Measurements from ENCODE around the gene MCCC1. TPM values are rescaled to one million over a fixed set of nuclear protein-coding genes. Genes with fewer than 3 reads are reported as not detected.

Gene MCCC1
- total RNA-seq, 1 donor from 2014 or later, result 37.9 TPM

DNA sequence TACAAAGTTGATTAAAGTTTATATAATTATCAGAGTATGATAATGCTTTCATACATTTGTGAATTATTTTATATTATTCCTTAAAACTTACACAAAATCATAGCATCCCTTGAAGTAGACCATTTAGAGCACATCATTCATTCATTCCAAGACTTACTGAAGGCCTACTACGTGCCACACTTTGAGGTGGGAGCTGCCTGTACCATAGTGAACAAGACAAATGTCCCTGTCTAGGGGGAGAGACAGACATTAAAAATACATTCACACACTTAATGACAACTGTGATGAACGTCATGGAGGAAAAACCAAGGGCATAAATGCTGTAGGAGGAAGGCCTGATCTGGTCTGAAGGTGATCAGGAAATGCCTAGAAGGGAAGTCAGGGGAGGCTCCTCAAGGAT is 12.1 kb downstream of the MCCC1 start:
- no peaks in the 10 kb centered on the region for H3K4me1 Mint-ChIP-seq (ENCODE audit: unreplicated experiment)
- DNase-seq (ENCODE audit: extremely low spot score, unreplicated experiment), result no peak
- peaks cover 52% of the 10 kb centered on the region for H3K36me3 Mint-ChIP-seq (ENCODE audit: unreplicated experiment)
- no peak overlapping the region for H3K27ac Mint-ChIP-seq (ENCODE audit: unreplicated experiment)
- TF ChIP-seq CTCF (IDR thresholded peaks at IDR 0.05), result no peak
- no peaks in the 10 kb centered on the region for H3K27me3 Mint-ChIP-seq (ENCODE audit: unreplicated experiment)
- no peak overlapping the region for H3K4me3 Mint-ChIP-seq (ENCODE audit: unreplicated experiment)
- H3K9me3 Mint-ChIP-seq (ENCODE audit: unreplicated experiment), result no peaks in the 10 kb centered on the region

DNA sequence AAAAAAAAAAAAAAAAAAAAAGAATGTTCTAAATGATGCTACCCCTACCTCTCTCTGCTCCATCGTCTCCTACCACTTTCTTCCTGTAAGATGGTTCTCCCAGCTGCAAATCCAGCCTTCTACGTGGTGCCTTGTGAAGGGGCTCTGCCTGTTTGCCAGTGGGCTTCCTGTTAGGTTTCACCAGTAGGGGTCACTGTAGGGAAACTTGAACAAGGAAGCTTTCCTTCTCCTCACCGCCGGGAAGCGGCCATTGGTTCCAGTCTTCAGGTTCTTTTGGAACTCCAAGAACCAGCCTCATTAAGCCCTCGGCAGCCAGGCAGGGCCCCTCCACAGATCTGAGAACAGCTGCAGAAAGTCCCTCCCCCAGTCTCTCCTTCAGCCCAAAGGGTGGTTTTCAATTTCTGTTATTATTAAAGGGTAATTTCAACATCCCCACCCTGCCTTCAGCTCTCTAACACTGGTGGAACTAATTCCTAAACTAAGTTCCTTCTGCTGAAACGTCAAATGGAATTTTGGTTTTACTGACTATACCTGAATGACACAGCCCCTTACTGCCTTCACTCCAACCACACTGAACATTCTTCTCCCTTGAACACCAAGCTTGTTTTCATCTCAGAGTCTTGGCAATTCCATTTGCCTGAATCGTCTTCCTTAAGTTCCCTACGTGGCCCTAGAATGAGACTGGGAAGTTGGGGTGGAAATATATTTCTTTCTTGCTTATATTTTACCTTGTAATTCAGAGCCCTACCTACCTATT is 13.5 kb downstream of the MCCC1 start:
- Mint-ChIP-seq H3K9me3 (ENCODE audit: unreplicated experiment) (no peaks in the 10 kb centered on the region), H3K4me1 (ENCODE audit: unreplicated experiment) (no peaks in the 10 kb centered on the region), H3K36me3 (ENCODE audit: unreplicated experiment) (peaks cover 50% of the 10 kb centered on the region), H3K27me3 (ENCODE audit: unreplicated experiment) (no peaks in the 10 kb centered on the region), H3K27ac (ENCODE audit: unreplicated experiment) (no peak overlapping the region), H3K4me3 (ENCODE audit: unreplicated experiment) (no peak overlapping the region)
- DNase-seq (ENCODE audit: extremely low spot score, unreplicated experiment), result no peak
- peak; percentile 46 for TF ChIP-seq CTCF (IDR thresholded peaks at IDR 0.05)

- Mint-ChIP-seq H3K36me3 (ENCODE audit: unreplicated experiment) (peaks cover 62% of the 10 kb centered on the region), H3K4me3 (ENCODE audit: unreplicated experiment) (no peak overlapping the region), H3K27me3 (ENCODE audit: unreplicated experiment) (no peaks in the 10 kb centered on the region), H3K9me3 (ENCODE audit: unreplicated experiment) (peaks cover 15% of the 10 kb centered on the region), H3K4me1 (ENCODE audit: unreplicated experiment) (no peaks in the 10 kb centered on the region), H3K27ac (ENCODE audit: unreplicated experiment) (no peak overlapping the region)
- no peak for TF ChIP-seq CTCF (IDR thresholded peaks at IDR 0.05)
- DNase-seq (ENCODE audit: extremely low spot score, unreplicated experiment), result no peak
Measured at GRCh38 chr3:183082355-183082915, 16.9 kb downstream of the MCCC1 start.

DNA sequence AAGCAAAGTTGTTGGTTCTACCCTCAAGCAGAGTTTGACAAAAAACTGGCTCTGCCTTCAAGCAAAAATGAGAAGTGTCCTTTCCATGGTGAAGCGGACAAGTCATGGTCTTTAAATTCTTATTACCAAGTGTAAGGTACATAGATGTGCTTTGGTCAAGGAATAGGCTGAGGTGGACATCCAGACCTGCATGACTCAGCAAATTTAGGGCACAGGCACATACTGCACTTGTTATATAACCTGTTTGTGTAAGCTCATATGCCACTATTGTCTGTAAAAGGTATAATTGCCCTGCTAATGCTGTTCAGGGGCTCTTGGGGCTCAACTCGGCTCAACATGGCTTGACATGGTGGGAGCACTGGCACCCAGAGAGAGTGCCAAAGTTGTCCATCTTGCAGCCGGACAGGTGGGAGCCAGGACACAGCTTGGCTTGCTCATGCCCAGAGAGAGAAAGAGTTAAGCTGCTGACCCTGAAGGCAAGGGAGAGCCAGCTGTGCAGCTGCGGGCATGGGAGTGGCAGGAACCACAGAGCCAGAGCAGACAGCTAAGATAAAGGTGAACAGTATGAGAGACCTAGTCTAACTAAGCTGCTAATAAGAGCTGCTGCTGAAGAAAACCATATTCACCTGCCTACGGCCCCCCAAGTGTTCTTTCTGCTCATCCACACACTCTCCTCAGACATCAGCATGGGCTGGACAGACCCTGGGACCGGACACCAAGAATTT is 17.7 kb downstream of the MCCC1 start:
- H3K4me3 Mint-ChIP-seq (ENCODE audit: unreplicated experiment), result no peak overlapping the region
- H3K27me3 Mint-ChIP-seq (ENCODE audit: unreplicated experiment), result no peaks in the 10 kb centered on the region
- no peak for TF ChIP-seq CTCF (IDR thresholded peaks at IDR 0.05)
- H3K36me3 Mint-ChIP-seq (ENCODE audit: unreplicated experiment), result peaks cover 66% of the 10 kb centered on the region
- no peaks in the 10 kb centered on the region for H3K4me1 Mint-ChIP-seq (ENCODE audit: unreplicated experiment)
- H3K9me3 Mint-ChIP-seq (ENCODE audit: unreplicated experiment), result peaks cover 22% of the 10 kb centered on the region
- peak overlapping the region; percentile 10 for H3K27ac Mint-ChIP-seq (ENCODE audit: unreplicated experiment)
- DNase-seq (ENCODE audit: extremely low spot score, unreplicated experiment), result no peak

GRCh38 chr3:183080628-183081027 is 18.7 kb downstream of the MCCC1 start:
- H3K4me1 Mint-ChIP-seq (ENCODE audit: unreplicated experiment), result no peaks in the 10 kb centered on the region
- peaks cover 24% of the 10 kb centered on the region for H3K9me3 Mint-ChIP-seq (ENCODE audit: unreplicated experiment)
- peaks cover 61% of the 10 kb centered on the region for H3K36me3 Mint-ChIP-seq (ENCODE audit: unreplicated experiment)
- no peak for DNase-seq (ENCODE audit: extremely low spot score, unreplicated experiment)
- no peak overlapping the region for H3K27ac Mint-ChIP-seq (ENCODE audit: unreplicated experiment)
- no peak for TF ChIP-seq CTCF (IDR thresholded peaks at IDR 0.05)
- no peaks in the 10 kb centered on the region for H3K27me3 Mint-ChIP-seq (ENCODE audit: unreplicated experiment)
- no peak overlapping the region for H3K4me3 Mint-ChIP-seq (ENCODE audit: unreplicated experiment)
